Amniotic epithelial cell (primary cell): ENCODE data around the gene CST7.

ENCODE experiments used
- DNase-seq: peaks from one replicate; pipeline ENCODE4 v3.0.0-alpha.2; 2010; ENCODE audit warnings: low read depth

Gene CST7

GRCh38 chr20:25003002-25003401, 53.9 kb downstream of the CST7 start:
- no peak for DNase-seq

GRCh38 chr20:25005220-25005619, 56.2 kb downstream of the CST7 start:
- DNase-seq, result no peak

GRCh38 chr20:25005661-25006060, 56.6 kb downstream of the CST7 start:
- no peak for DNase-seq

- no peak for DNase-seq
These were observed 57.5 kb downstream of the CST7 start for GRCh38 chr20:25006431-25007167.

- DNase-seq, result no peak
These were observed 58.6 kb downstream of the CST7 start for GRCh38 chr20:25007491-25008305.

GRCh38 chr20:25008388-25009217, 59.5 kb downstream of the CST7 start:
- DNase-seq, result no peak
